Measurements from ENCODE around the gene MYO1F.

The MYO1F gene

DNA sequence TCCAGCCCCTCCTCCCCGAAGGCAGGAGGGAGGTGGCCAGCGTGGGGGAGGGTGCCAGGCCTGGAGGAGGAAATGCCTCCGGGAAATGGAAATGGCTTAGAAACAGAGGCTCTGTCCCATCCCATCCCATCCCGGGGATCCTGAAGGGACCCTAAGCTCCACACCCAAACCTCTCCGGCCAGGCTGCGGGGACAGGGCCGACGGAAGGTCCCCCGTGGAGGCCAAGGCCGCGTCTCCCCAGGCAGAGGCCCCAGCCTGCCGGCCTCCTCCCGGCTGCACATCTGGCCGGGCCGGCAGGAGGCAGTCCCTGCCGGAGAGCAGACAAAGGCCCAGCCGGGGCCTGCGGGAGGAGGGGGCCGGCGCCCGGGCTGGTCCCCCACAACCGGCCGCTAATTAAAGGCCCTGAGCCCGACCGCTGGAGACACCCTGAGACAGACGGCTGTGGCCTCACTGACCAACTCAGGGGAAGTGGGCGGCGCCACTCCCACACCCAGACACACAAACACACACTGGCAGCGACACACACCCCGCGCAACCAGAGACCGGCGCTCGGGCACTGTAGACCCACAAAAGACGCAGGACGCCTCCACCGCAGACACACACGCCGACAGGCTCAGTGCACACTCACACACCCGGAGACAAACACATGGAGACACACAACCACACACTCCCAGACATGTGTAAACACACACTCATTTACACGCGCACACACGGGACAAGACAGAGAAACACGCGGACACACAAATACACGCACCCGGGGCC lies 32.2 kb upstream of the MYO1F start:
- Histone ChIP-seq H2BK15ac (ENCODE audit: low read depth, poor library complexity, severe bottlenecking) (peak overlapping the region; percentile 82), H3K9me3 (ENCODE audit: control insufficient read depth, low read length) (peaks cover 7% of the 10 kb centered on the region), H4K91ac (ENCODE audit: low read length) (peak overlapping the region; percentile 45), H2AFZ (ENCODE audit: low read depth, low read length) (peak overlapping the region; percentile 39), H3K4me2 (ENCODE audit: low read length, poor library complexity, severe bottlenecking) (peak overlapping the region; percentile 52), H2BK120ac (ENCODE audit: low read depth, low read length) (no peak overlapping the region), H4K8ac (ENCODE audit: low read length) (peak overlapping the region; percentile 94), H3K4me3 (ENCODE audit: insufficient read depth in 1 of 2, low read depth in 1 of 2, low read length in 2 of 2) (peak overlapping the region; percentile 83 to 89), H3K18ac (ENCODE audit: low read depth in 1 of 2, low read length in 2 of 2) (peak overlapping the region; percentile 75 to 97), H3K27ac (ENCODE audit: low read length, poor library complexity, severe bottlenecking) (peak overlapping the region; percentile 73), H3K36me3 (ENCODE audit: control insufficient read depth in 1 of 2, insufficient read depth in 2 of 2, low read depth in 1 of 2, low read length in 2 of 2) (peaks cover 6 to 17% of the 10 kb centered on the region in 2 experiments), H3K14ac (ENCODE audit: low read length in 2 of 2) (peak overlapping the region in 1 of 2 experiments; percentile 99), H3K9ac (ENCODE audit: low read length) (peak overlapping the region; percentile 89), H3K27me3 (ENCODE audit: control insufficient read depth in 1 of 2, insufficient read depth in 1 of 2, low read length in 2 of 2) (no peaks in the 10 kb centered on the region), H2BK5ac (ENCODE audit: low read depth, low read length, poor library complexity, severe bottlenecking) (peak overlapping the region; percentile 35), H2AK5ac (ENCODE audit: low read length, severe bottlenecking) (peak overlapping the region; percentile 18), H3K4me1 (ENCODE audit: control insufficient read depth, insufficient read depth, low read depth, low read length) (peaks cover 26% of the 10 kb centered on the region), H2BK12ac (ENCODE audit: low read length in 2 of 2) (peak overlapping the region in 1 of 2 experiments; percentile 88), H3K4ac (ENCODE audit: low read depth in 1 of 2, low read length in 2 of 2) (peak overlapping the region; percentile 49 to 90), H3K23ac (ENCODE audit: low read length in 2 of 2) (no peak overlapping the region), H3K79me1 (replicated peaks; ENCODE audit: low read length, poor library complexity, severe bottlenecking) (peaks cover 25% of the 10 kb centered on the region)
- WGBS, result under 1% methylated on average over 44 of the region's 47 CpGs
- peak; percentile 83 for DNase-seq

DNA sequence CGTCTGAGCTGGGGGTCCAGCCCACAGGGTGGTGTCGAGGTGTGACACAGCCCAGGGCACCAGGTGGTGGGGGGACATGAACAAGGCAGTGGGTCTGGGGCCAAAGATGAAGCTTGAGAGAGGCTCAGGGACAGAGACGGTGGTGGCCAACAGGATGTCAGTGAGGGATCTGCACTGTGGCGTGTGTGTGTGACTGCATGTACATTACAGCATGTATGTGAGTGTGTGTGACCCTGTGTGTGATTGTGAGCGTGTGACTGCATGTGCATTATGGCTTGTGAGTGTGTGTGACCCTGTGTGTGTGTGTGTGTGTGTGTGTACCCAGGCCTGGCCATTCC lies 31.7 kb upstream of the MYO1F start:
- peak overlapping the region; percentile 59 to 61 for H2BK12ac ChIP-seq (ENCODE audit: low read length in 2 of 2)
- peak overlapping the region; percentile 44 for H2BK15ac ChIP-seq (ENCODE audit: low read depth, poor library complexity, severe bottlenecking)
- no peak overlapping the region for H2AFZ ChIP-seq (ENCODE audit: low read depth, low read length)
- peaks cover 26% of the 10 kb centered on the region for H3K4me1 ChIP-seq (ENCODE audit: control insufficient read depth, insufficient read depth, low read depth, low read length)
- peak overlapping the region in 1 of 2 experiments; percentile 2 for H3K23ac ChIP-seq (ENCODE audit: low read length in 2 of 2)
- H3K4me3 ChIP-seq (ENCODE audit: insufficient read depth in 1 of 2, low read depth in 1 of 2, low read length in 2 of 2), result peak overlapping the region; percentile 83 to 89
- H3K79me1 ChIP-seq (replicated peaks; ENCODE audit: low read length, poor library complexity, severe bottlenecking), result peaks cover 25% of the 10 kb centered on the region
- H3K27me3 ChIP-seq (ENCODE audit: control insufficient read depth in 1 of 2, insufficient read depth in 1 of 2, low read length in 2 of 2), result no peaks in the 10 kb centered on the region
- DNase-seq, result no peak
- H3K4me2 ChIP-seq (ENCODE audit: low read length, poor library complexity, severe bottlenecking), result peak overlapping the region; percentile 52
- peak overlapping the region; percentile 89 for H3K9ac ChIP-seq (ENCODE audit: low read length)
- H3K27ac ChIP-seq (ENCODE audit: low read length, poor library complexity, severe bottlenecking), result peak overlapping the region; percentile 73
- H2AK5ac ChIP-seq (ENCODE audit: low read length, severe bottlenecking), result peak overlapping the region; percentile 56
- H3K14ac ChIP-seq (ENCODE audit: low read length in 2 of 2), result peak overlapping the region in 1 of 2 experiments; percentile 3
- peak overlapping the region; percentile 49 to 62 for H3K4ac ChIP-seq (ENCODE audit: low read depth in 1 of 2, low read length in 2 of 2)
- peaks cover 8% of the 10 kb centered on the region for H3K9me3 ChIP-seq (ENCODE audit: control insufficient read depth, low read length)
- peak overlapping the region; percentile 45 for H2BK120ac ChIP-seq (ENCODE audit: low read depth, low read length)
- WGBS, result 53% methylated on average over 5 of the region's 5 CpGs
- peaks cover 7 to 18% of the 10 kb centered on the region in 2 experiments for H3K36me3 ChIP-seq (ENCODE audit: control insufficient read depth in 1 of 2, insufficient read depth in 2 of 2, low read depth in 1 of 2, low read length in 2 of 2)
- no peak overlapping the region for H2BK5ac ChIP-seq (ENCODE audit: low read depth, low read length, poor library complexity, severe bottlenecking)
- peak overlapping the region; percentile 88 for H4K91ac ChIP-seq (ENCODE audit: low read length)
- H4K8ac ChIP-seq (ENCODE audit: low read length), result peak overlapping the region; percentile 94
- H3K18ac ChIP-seq (ENCODE audit: low read depth in 1 of 2, low read length in 2 of 2), result peak overlapping the region in 1 of 2 experiments; percentile 80

- Histone ChIP-seq H2BK120ac (ENCODE audit: low read depth, low read length) (no peak overlapping the region), H3K9ac (ENCODE audit: low read length) (no peak overlapping the region)
- 99% methylated on average over 4 of the region's 4 CpGs for WGBS
These were observed 30.1 kb upstream of the MYO1F start for GRCh38 chr19:8607386-8607785.

DNA sequence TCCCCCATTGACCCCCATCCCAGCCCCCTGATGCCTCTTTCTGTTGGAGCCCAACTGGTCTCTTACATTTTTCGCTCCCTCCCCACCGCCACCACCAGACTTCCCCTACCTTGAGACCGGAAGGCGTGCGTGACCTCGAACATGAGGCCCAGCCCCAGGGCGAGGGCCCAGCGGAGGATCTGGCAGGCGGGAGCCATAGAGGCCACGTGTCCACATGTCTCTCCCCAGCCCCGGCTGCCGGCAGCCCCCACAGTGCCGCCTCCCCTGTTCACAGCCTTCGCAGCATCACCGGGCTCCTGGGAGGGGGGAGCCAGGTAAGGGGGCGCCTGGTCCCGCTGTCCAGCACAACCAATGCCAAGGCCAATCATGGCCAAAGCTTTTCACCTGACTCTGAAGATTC lies 28.3 kb upstream of the MYO1F start:
- Histone ChIP-seq H2BK15ac (ENCODE audit: low read depth, poor library complexity, severe bottlenecking) (no peak overlapping the region), H4K91ac (ENCODE audit: low read length) (no peak overlapping the region), H3K23ac (ENCODE audit: low read length in 2 of 2) (no peak overlapping the region)

More at GRCh38 chr19:8607386-8607785, 30.1 kb upstream of the MYO1F start:
- no peak overlapping the region for H3K27ac ChIP-seq (ENCODE audit: low read length, poor library complexity, severe bottlenecking)
- no peak overlapping the region for H3K14ac ChIP-seq (ENCODE audit: low read length in 2 of 2)
- H3K4me1 ChIP-seq (ENCODE audit: control insufficient read depth, insufficient read depth, low read depth, low read length), result peaks cover 23% of the 10 kb centered on the region
- no peak overlapping the region for H2BK15ac ChIP-seq (ENCODE audit: low read depth, poor library complexity, severe bottlenecking)
- no peak overlapping the region for H3K23ac ChIP-seq (ENCODE audit: low read length in 2 of 2)
- H3K18ac ChIP-seq (ENCODE audit: low read depth in 1 of 2, low read length in 2 of 2), result no peak overlapping the region
- H4K8ac ChIP-seq (ENCODE audit: low read length), result no peak overlapping the region
- peaks cover 28% of the 10 kb centered on the region for H3K79me1 ChIP-seq (replicated peaks; ENCODE audit: low read length, poor library complexity, severe bottlenecking)
- H2BK5ac ChIP-seq (ENCODE audit: low read depth, low read length, poor library complexity, severe bottlenecking), result no peak overlapping the region
- H3K27me3 ChIP-seq (ENCODE audit: control insufficient read depth in 1 of 2, insufficient read depth in 1 of 2, low read length in 2 of 2), result no peaks in the 10 kb centered on the region
- H3K36me3 ChIP-seq (ENCODE audit: control insufficient read depth in 1 of 2, insufficient read depth in 2 of 2, low read depth in 1 of 2, low read length in 2 of 2), result peaks cover 16 to 29% of the 10 kb centered on the region in 2 experiments
- no peak overlapping the region for H2BK12ac ChIP-seq (ENCODE audit: low read length in 2 of 2)
- H4K91ac ChIP-seq (ENCODE audit: low read length), result no peak overlapping the region
- H2AK5ac ChIP-seq (ENCODE audit: low read length, severe bottlenecking), result no peak overlapping the region
- H3K4ac ChIP-seq (ENCODE audit: low read depth in 1 of 2, low read length in 2 of 2), result no peak overlapping the region
- H3K4me2 ChIP-seq (ENCODE audit: low read length, poor library complexity, severe bottlenecking), result no peak overlapping the region
- no peak overlapping the region for H3K4me3 ChIP-seq (ENCODE audit: insufficient read depth in 1 of 2, low read depth in 1 of 2, low read length in 2 of 2)
- no peak for DNase-seq
- H3K9me3 ChIP-seq (ENCODE audit: control insufficient read depth, low read length), result peaks cover 8% of the 10 kb centered on the region
- H2AFZ ChIP-seq (ENCODE audit: low read depth, low read length), result no peak overlapping the region

More for the DNA sequence above, 28.3 kb upstream of the MYO1F start:
- no peak overlapping the region for H3K27ac ChIP-seq (ENCODE audit: low read length, poor library complexity, severe bottlenecking)
- 92% methylated on average over 17 of the region's 17 CpGs for WGBS
- no peaks in the 10 kb centered on the region for H3K27me3 ChIP-seq (ENCODE audit: control insufficient read depth in 1 of 2, insufficient read depth in 1 of 2, low read length in 2 of 2)
- H3K4ac ChIP-seq (ENCODE audit: low read depth in 1 of 2, low read length in 2 of 2), result no peak overlapping the region
- no peak for DNase-seq
- no peak overlapping the region for H3K4me3 ChIP-seq (ENCODE audit: insufficient read depth in 1 of 2, low read depth in 1 of 2, low read length in 2 of 2)
- no peak overlapping the region for H2AFZ ChIP-seq (ENCODE audit: low read depth, low read length)
- no peak overlapping the region for H2BK120ac ChIP-seq (ENCODE audit: low read depth, low read length)
- H3K36me3 ChIP-seq (ENCODE audit: control insufficient read depth in 1 of 2, insufficient read depth in 2 of 2, low read depth in 1 of 2, low read length in 2 of 2), result peaks cover 20 to 40% of the 10 kb centered on the region in 2 experiments
- no peak overlapping the region for H2BK5ac ChIP-seq (ENCODE audit: low read depth, low read length, poor library complexity, severe bottlenecking)
- peaks cover 8% of the 10 kb centered on the region for H3K9me3 ChIP-seq (ENCODE audit: control insufficient read depth, low read length)
- peaks cover 13% of the 10 kb centered on the region for H3K4me1 ChIP-seq (ENCODE audit: control insufficient read depth, insufficient read depth, low read depth, low read length)
- H3K79me1 ChIP-seq (replicated peaks; ENCODE audit: low read length, poor library complexity, severe bottlenecking), result peaks cover 28% of the 10 kb centered on the region
- H3K14ac ChIP-seq (ENCODE audit: low read length in 2 of 2), result no peak overlapping the region
- no peak overlapping the region for H4K8ac ChIP-seq (ENCODE audit: low read length)
- no peak overlapping the region for H3K4me2 ChIP-seq (ENCODE audit: low read length, poor library complexity, severe bottlenecking)
- H2BK12ac ChIP-seq (ENCODE audit: low read length in 2 of 2), result no peak overlapping the region
- H3K18ac ChIP-seq (ENCODE audit: low read depth in 1 of 2, low read length in 2 of 2), result no peak overlapping the region
- H2AK5ac ChIP-seq (ENCODE audit: low read length, severe bottlenecking), result no peak overlapping the region
- no peak overlapping the region for H3K9ac ChIP-seq (ENCODE audit: low read length)
